PC-3 (cell line): Measurements from ENCODE around the gene LARP6. TPM values are rescaled to one million over a fixed set of nuclear protein-coding genes. Genes with fewer than 3 reads are reported as not detected.

Experiments
- ATAC-seq: fragments of 200-7000 bp; cut with Tn5 transposase; 2 replicates; pipeline ENCODE4 v1.9.1; 2020; ENCODE audit warnings: mild to moderate bottlenecking, moderate library complexity
- BruUV-seq: library from RNA; stranded (reverse); fragments of 400-500 nt; replicated peaks from 2 replicates; lab custom pipeline; 2021; lab: Mats Ljungman, UMichigan
- CTCF ChIA-PET: fragments of 300-600 bp; sonication (Branson Sonifier 250); formaldehyde crosslinking; loops from one replicate; lab custom pipeline; 2022; ENCODE audit warnings: antibody characterized with exemption; lab: Charles Lee
- POLR2A ChIA-PET: fragments of 300-600 bp; sonication (Branson Sonifier 250); formaldehyde crosslinking; loops from one replicate; lab custom pipeline; 2022; ENCODE audit warnings: antibody characterized with exemption; ENCODE audit not compliant: unreplicated experiment; lab: Charles Lee
- DNase-seq: peaks from one replicate; pipeline ENCODE4 v3.0.0-alpha.2; 2015
- H2AFZ ChIP-seq: fragments of 300-600 bp; sonication (generic); 2 replicates; pipeline ENCODE4 v1.6.0; 2016; ENCODE audit warnings: antibody characterized with exemption, low read length
- H3F3A ChIP-seq: fragments of 300-600 bp; sonication (generic); one replicate; pipeline ENCODE4 v1.6.0; 2017; ENCODE audit warnings: antibody characterized with exemption, low read length, control low read depth, mild to moderate bottlenecking; ENCODE audit not compliant: unreplicated experiment
- H3K27ac ChIP-seq: fragments of 300-600 bp; sonication (generic); 2 replicates; pipeline ENCODE4 v1.5.1; 2016; ENCODE audit warnings: mild to moderate bottlenecking, low read length
- H3K27me3 ChIP-seq: fragments of 300-600 bp; sonication (generic); 2 replicates; pipeline ENCODE4 v1.6.1; 2016; ENCODE audit warnings: low read length, mixed read lengths
- H3K36me3 ChIP-seq: fragments of 300-600 bp; sonication (generic); 2 replicates; pipeline ENCODE4 v1.6.1; 2016; ENCODE audit warnings: low read depth, mixed run types, low read length, mixed read lengths
- H3K4me1 ChIP-seq: fragments of 300-600 bp; sonication (generic); 2 replicates; pipeline ENCODE4 v1.5.1; 2016; ENCODE audit warnings: low read length; ENCODE audit not compliant: insufficient read depth
- H3K4me2 ChIP-seq: fragments of 300-600 bp; sonication (generic); 2 replicates; pipeline ENCODE4 v1.6.0; 2016; ENCODE audit warnings: low read length
- H3K4me3 ChIP-seq: fragments of 300-600 bp; sonication (generic); 2 replicates; pipeline ENCODE4 v1.5.1; 2016; ENCODE audit warnings: mild to moderate bottlenecking, low read length, mixed read lengths
- H3K79me2 ChIP-seq: fragments of 300-600 bp; sonication (generic); 2 replicates; pipeline ENCODE4 v1.6.1; 2017; ENCODE audit warnings: low read length, mixed read lengths
- H3K9ac ChIP-seq: fragments of 300-600 bp; sonication (generic); 2 replicates; pipeline ENCODE4 v1.6.0; 2016; ENCODE audit warnings: mild to moderate bottlenecking, low read length
- H3K9me2 ChIP-seq: fragments of 300-600 bp; sonication (generic); replicated peaks from 2 replicates; pipeline ENCODE4 v1.6.1; 2016; ENCODE audit warnings: mixed run types, low read length, mixed read lengths
- H3K9me3 ChIP-seq: fragments of 300-600 bp; sonication (generic); 2 replicates; pipeline ENCODE4 v1.6.1; 2016; ENCODE audit warnings: low read length, mixed read lengths
- H4K20me1 ChIP-seq: fragments of 300-600 bp; sonication (generic); 2 replicates; pipeline ENCODE4 v1.6.1; 2016; ENCODE audit warnings: low read length, mixed read lengths
- EZH2 ChIP-seq: fragments of 300-600 bp; sonication (generic); IDR thresholded peaks from one replicate; pipeline ENCODE4 v1.6.1; 2017; ENCODE audit warnings: antibody characterized with exemption, mild to moderate bottlenecking, low read length; ENCODE audit not compliant: unreplicated experiment
- EZH2phosphoT487 ChIP-seq: fragments of 300-600 bp; sonication (generic); IDR thresholded peaks from 2 replicates; pipeline ENCODE4 v1.6.1; 2018; ENCODE audit warnings: mild to moderate bottlenecking, antibody characterized with exemption, low read length, borderline replicate concordance
- intact Hi-C: fragments of 100-400 bp; cut with micrococcal nuclease; formaldehyde crosslinking; loops from 2 replicates; pipeline ENCODE4 v1.9.0; 2023
- total RNA-seq: library from RNA; depleted of rRNA; stranded (reverse); fragments of >200 nt; gene quantifications from 2 replicates; pipeline ENCODE4 v1.2.3, GENCODE V29; 2014
- TF ChIP-seq, protein P1 (sequence below): fragments of 300-600 bp; sonication (generic); conservative IDR thresholded peaks from 2 replicates; pipeline ENCODE4 v1.5.1; 2017; ENCODE audit warnings: antibody characterized with exemption, low read depth, mild to moderate bottlenecking, low read length

The LARP6 gene
- total RNA-seq, 1 experiment from 2014 or later: 133 TPM

DNA sequence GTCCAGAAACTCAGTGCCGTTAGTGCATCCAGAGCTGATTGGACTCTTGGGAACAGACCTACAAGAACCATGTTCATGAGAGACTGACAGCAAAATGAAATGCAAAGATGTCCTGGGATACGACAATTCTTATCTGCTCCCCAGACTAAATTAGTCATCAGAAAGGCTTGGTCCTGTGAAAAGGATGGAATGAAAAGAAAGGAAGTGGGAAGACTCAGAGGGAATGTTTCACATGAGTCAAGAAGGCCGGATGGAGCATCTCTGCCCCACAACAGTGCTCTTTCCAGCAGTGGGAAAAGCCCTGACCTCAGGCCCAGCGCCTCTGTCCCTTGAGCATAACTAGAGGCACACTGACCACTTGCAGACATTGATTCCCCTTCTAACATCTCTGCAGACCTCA, 51.3 kb downstream of the LARP6 start:
- Histone ChIP-seq H3K9ac (no peak overlapping the region; the same call in 1 of the 2 replicates), H3F3A (peaks cover 5% of the 10 kb centered on the region), H3K36me3 (no peaks in the 10 kb centered on the region), H3K9me2 (no peaks in the 10 kb centered on the region), H3K4me2 (peak overlapping the region; percentile 38), H3K4me1 (peaks cover 39% of the 10 kb centered on the region), H3K9me3 (no peaks in the 10 kb centered on the region), H3K27me3 (no peaks in the 10 kb centered on the region), H3K27ac (peak overlapping the region; percentile 84), H2AFZ (no peak overlapping the region; the same call in 1 of the 2 replicates), H4K20me1 (no peaks in the 10 kb centered on the region), H3K4me3 (no peak overlapping the region), H3K79me2 (no peaks in the 10 kb centered on the region)
- ChIA-PET CTCF (no interaction called here), POLR2A (no interaction called here)
- TF ChIP-seq EZH2 (no peak), EZH2phosphoT487 (no peak)
- TF ChIP-seq, protein P1, sequence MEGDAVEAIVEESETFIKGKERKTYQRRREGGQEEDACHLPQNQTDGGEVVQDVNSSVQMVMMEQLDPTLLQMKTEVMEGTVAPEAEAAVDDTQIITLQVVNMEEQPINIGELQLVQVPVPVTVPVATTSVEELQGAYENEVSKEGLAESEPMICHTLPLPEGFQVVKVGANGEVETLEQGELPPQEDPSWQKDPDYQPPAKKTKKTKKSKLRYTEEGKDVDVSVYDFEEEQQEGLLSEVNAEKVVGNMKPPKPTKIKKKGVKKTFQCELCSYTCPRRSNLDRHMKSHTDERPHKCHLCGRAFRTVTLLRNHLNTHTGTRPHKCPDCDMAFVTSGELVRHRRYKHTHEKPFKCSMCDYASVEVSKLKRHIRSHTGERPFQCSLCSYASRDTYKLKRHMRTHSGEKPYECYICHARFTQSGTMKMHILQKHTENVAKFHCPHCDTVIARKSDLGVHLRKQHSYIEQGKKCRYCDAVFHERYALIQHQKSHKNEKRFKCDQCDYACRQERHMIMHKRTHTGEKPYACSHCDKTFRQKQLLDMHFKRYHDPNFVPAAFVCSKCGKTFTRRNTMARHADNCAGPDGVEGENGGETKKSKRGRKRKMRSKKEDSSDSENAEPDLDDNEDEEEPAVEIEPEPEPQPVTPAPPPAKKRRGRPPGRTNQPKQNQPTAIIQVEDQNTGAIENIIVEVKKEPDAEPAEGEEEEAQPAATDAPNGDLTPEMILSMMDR: no peak
- no TSS peak for BruUV-seq
- intact Hi-C loops: no loop called here
- DNase-seq: peak; percentile 80
- peak; percentile 78 for ATAC-seq

DNA sequence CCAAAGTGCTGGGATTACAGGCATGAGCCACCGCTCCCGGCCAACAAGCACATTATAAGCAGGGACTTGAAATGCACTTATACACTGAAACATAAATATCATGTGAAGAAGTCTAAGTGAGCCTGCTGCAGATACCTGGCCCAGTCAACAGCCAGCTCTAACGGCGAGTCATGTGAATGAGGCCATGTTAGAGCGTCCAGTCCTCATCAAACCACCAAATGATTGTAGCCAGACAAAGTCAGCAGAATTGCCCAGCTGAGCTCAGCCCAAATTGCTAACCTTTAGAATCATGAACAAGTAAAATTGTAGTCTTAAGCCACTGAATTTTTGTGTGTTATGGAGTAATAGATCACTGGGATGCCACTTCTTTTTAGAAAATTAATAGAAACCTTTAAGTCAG, 52.8 kb downstream of the LARP6 start:
- Histone ChIP-seq H3F3A (peaks cover 5% of the 10 kb centered on the region), H3K4me1 (peaks cover 52% of the 10 kb centered on the region), H3K9me2 (no peaks in the 10 kb centered on the region), H3K4me3 (no peak overlapping the region), H3K79me2 (no peaks in the 10 kb centered on the region), H3K9me3 (no peaks in the 10 kb centered on the region), H4K20me1 (no peaks in the 10 kb centered on the region), H3K27ac (no peak overlapping the region), H3K36me3 (no peaks in the 10 kb centered on the region), H3K4me2 (no peak overlapping the region), H3K27me3 (no peaks in the 10 kb centered on the region), H2AFZ (no peak overlapping the region), H3K9ac (no peak overlapping the region)
- BruUV-seq: no TSS peak
- no peak for DNase-seq
- TF ChIP-seq, protein P1: no peak
- no peak for TF ChIP-seq EZH2phosphoT487
- TF ChIP-seq EZH2: no peak
- ChIA-PET POLR2A (no interaction called here), CTCF (no interaction called here)
- ATAC-seq: no peak
- intact Hi-C loops: no loop called here

DNA sequence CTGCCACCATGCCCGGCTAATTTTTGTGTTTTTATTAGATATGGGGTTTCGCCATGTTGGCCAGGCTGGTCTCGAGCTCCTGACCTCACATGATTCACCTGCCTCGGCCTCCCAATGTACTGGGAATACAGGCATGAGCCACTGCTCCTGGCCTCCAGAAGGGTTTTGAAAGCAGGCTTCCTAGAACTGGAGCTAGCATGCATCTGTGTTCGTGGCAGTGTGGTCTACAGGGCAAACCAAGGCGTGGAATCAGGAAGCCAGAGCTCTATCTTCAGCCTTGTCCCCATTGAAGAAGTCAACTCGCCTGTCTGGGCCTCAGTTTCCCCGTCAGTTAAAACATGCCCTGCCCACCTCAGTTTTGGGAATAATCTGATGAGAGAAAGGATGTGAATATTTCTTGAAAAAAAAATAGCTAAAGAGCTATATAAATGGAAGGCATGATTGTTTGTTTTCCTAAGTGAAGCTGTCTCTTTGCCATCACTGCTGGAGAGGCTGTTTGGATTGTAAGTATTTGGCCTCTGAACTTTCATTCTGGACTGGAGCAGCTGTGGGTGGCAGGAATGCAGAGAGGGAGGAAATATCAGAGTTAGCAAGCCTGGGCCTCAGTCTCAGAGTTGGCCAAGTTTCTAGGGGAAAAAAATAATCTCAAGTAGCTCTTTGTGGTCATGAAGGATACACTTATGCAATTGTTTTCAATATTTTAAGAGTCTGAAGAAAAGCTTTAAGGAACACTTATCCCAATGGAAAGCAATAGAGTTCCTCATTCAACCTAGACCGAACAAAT, 54.1 kb downstream of the LARP6 start:
- DNase-seq: peak; percentile 68
- ATAC-seq: peak; percentile 37
- Histone ChIP-seq H4K20me1 (no peaks in the 10 kb centered on the region), H3K9ac (no peak overlapping the region), H3K9me3 (no peaks in the 10 kb centered on the region), H3F3A (peaks cover 5% of the 10 kb centered on the region), H3K4me1 (peaks cover 58% of the 10 kb centered on the region), H3K4me2 (peak overlapping the region; percentile 13; the same call in 1 of the 2 replicates), H3K9me2 (no peaks in the 10 kb centered on the region), H3K79me2 (no peaks in the 10 kb centered on the region; the same call in 1 of the 2 replicates), H2AFZ (no peak overlapping the region), H3K4me3 (no peak overlapping the region), H3K27ac (0 out of 2 replicates have a peak overlapping the region, but pooled peaks have one; percentile 1), H3K36me3 (no peaks in the 10 kb centered on the region), H3K27me3 (no peaks in the 10 kb centered on the region)
- ChIA-PET CTCF (interaction anchor here (0.8 to 1.1 kb wide), 2 partner anchors 12 to 77 kb away, joined by 3 to 5 read pairs; no protein-coding TSS in a partner anchor), POLR2A (no interaction called here)
- no peak for TF ChIP-seq EZH2
- intact Hi-C loops: loop anchor here (5.0 kb wide), 1 partner anchor 38 kb away; the partner anchor contains the start of gene UACA
- BruUV-seq: no TSS peak
